H1 (cell line): Measurements from ENCODE around the gene EGFR. TPM values are rescaled to one million over a fixed set of nuclear protein-coding genes. Genes with fewer than 3 reads are reported as not detected.

Experiments
- CTCF ChIA-PET: fragments of 300-600 bp; sonication (Branson Sonifier 250); formaldehyde crosslinking; loops from one replicate; lab custom pipeline; 2021; ENCODE audit not compliant: partially characterized antibody; lab: Charles Lee
- POLR2A ChIA-PET: fragments of 300-600 bp; sonication (Branson Sonifier 250); formaldehyde crosslinking; loops from one replicate; lab custom pipeline; 2021; ENCODE audit warnings: inconsistent platforms; ENCODE audit not compliant: partially characterized antibody; lab: Charles Lee
- DNase-seq, 2 experiments: peaks; one replicate each; pipeline versions ENCODE4 v3.0.0 to v3.0.0-alpha.2; 2010 to 2022; ENCODE audit warnings: low spot score in 2 of 2, low read depth in 1 of 2, mixed read lengths in 1 of 2
- FAIRE-seq: peaks from 2 replicates; lab custom pipeline; 2011; peaks lifted over from hg19 to GRCh38; lab: Jason Lieb, UNC
- H2AFZ ChIP-seq: 2 replicates; pipeline ENCODE4 v1.8.1; 2012; ENCODE audit warnings: low read length, inconsistent platforms
- H2AK5ac ChIP-seq: 2 replicates; pipeline ENCODE4 v1.6.1; 2013; ENCODE audit warnings: low read depth, low read length
- H2BK120ac ChIP-seq: replicated peaks from 2 replicates; pipeline ENCODE3; 2013; ENCODE audit warnings: low read depth, low read length, inconsistent platforms
- H2BK12ac ChIP-seq: 2 replicates; pipeline ENCODE4 v1.6.1; 2013; ENCODE audit warnings: low read depth, low read length
- H2BK15ac ChIP-seq: 2 replicates; pipeline ENCODE4 v1.6.1; 2013; ENCODE audit warnings: low read length
- H2BK20ac ChIP-seq: 2 replicates; pipeline ENCODE4 v1.6.1; 2013; ENCODE audit warnings: low read length
- H2BK5ac ChIP-seq: 2 replicates; pipeline ENCODE4 v1.6.1; 2013; ENCODE audit warnings: low read depth, low read length
- H3K14ac ChIP-seq: 2 replicates; pipeline ENCODE4 v1.6.1; 2013; ENCODE audit warnings: inconsistent platforms; ENCODE audit not compliant: insufficient read length
- H3K18ac ChIP-seq: 2 replicates; pipeline ENCODE4 v1.6.1; 2013; ENCODE audit warnings: low read length; ENCODE audit errors: extremely low read depth
- H3K23ac ChIP-seq: 2 replicates; pipeline ENCODE4 v1.6.1; 2013; ENCODE audit warnings: inconsistent platforms; ENCODE audit not compliant: insufficient read length
- H3K23me2 ChIP-seq: 2 replicates; pipeline ENCODE4 v1.6.1; 2013; ENCODE audit warnings: low read depth, low read length
- H3K27ac ChIP-seq: 2 replicates; pipeline ENCODE4 v1.6.1; 2011; ENCODE audit warnings: low read depth, low read length, inconsistent platforms
- H3K27me3 ChIP-seq, 4 experiments: replicated peaks in 1 of 4; 1 replicate in 1 of 4; 2 replicates in 3 of 4; pipeline versions ENCODE4 v1.6.1 to v1.8.1; 2011 to 2013; ENCODE audit warnings: low read length in 3 of 4, mild to moderate bottlenecking in 3 of 4, inconsistent platforms in 2 of 4, mixed read lengths in 2 of 4, moderate library complexity in 1 of 4; ENCODE audit not compliant: control insufficient read depth in 3 of 4, insufficient read depth in 3 of 4; ENCODE audit errors: extremely low read depth in 1 of 4
- H3K36me3 ChIP-seq, 4 experiments: 2 replicates each; pipeline versions ENCODE4 v1.6.1 to v1.8.1; 2011 to 2013; ENCODE audit warnings: mild to moderate bottlenecking in 4 of 4, low read length in 3 of 4, moderate library complexity in 2 of 4, control low read depth in 1 of 4, inconsistent platforms in 1 of 4; ENCODE audit not compliant: insufficient read depth in 4 of 4, control insufficient read depth in 2 of 4
- H3K4ac ChIP-seq: replicated peaks from 2 replicates; pipeline ENCODE3; 2013; ENCODE audit warnings: low read length, low read depth, mixed read lengths, inconsistent platforms; ENCODE audit not compliant: insufficient read length
- H3K4me1 ChIP-seq, 4 experiments: replicated peaks in 1 of 4; 1 replicate in 1 of 4; 2 replicates in 3 of 4; pipeline versions ENCODE4 v1.6.1 to v1.8.1; 2011 to 2013; ENCODE audit warnings: low read length in 3 of 4, inconsistent platforms in 2 of 4, mixed read lengths in 1 of 4; ENCODE audit not compliant: insufficient read depth in 4 of 4, control insufficient read depth in 3 of 4
- H3K4me2 ChIP-seq, 2 experiments: 2 replicates each; pipeline versions ENCODE4 v1.6.1 to v1.8.1; 2011 to 2013; ENCODE audit warnings: low read depth in 2 of 2, low read length in 2 of 2, control low read depth in 1 of 2, inconsistent platforms in 1 of 2, mild to moderate bottlenecking in 1 of 2; ENCODE audit not compliant: insufficient read depth in 1 of 2
- H3K4me3 ChIP-seq, 4 experiments: fragments of 200-600, 300-600 bp in 1 of 4; sonication (generic), shearing (Covaris generic), sonication (Bioruptor Twin) in 1 of 4; 2 replicates each; pipeline versions ENCODE4 v1.5.1 to v1.8.1; 2011 to 2016; ENCODE audit warnings: low read length in 4 of 4, low read depth in 3 of 4, control low read depth in 2 of 4, inconsistent platforms in 2 of 4, mild to moderate bottlenecking in 2 of 4, mixed read lengths in 1 of 4, moderate library complexity in 1 of 4; ENCODE audit not compliant: insufficient read depth in 2 of 4; ENCODE audit errors: extremely low read depth in 1 of 4
- H3K56ac ChIP-seq: replicated peaks from 2 replicates; pipeline ENCODE3; 2013; ENCODE audit warnings: low read depth, mild to moderate bottlenecking, mixed read lengths, low read length, inconsistent platforms; ENCODE audit not compliant: insufficient read length
- H3K79me1 ChIP-seq: 2 replicates; pipeline ENCODE4 v1.6.1; 2013; ENCODE audit warnings: low read depth, low read length, control low read depth
- H3K79me2 ChIP-seq, 2 experiments: 2 replicates each; pipeline versions ENCODE4 v1.6.1 to v1.8.1; 2012 to 2013; ENCODE audit warnings: low read length in 2 of 2, mild to moderate bottlenecking in 2 of 2, inconsistent platforms in 1 of 2; ENCODE audit not compliant: insufficient read depth in 2 of 2, control insufficient read depth in 1 of 2
- H3K9ac ChIP-seq, 4 experiments: replicated peaks in 1 of 4; 1 replicate in 1 of 4; 2 replicates in 3 of 4; pipeline versions ENCODE4 v1.6.1 to v1.8.1; 2011 to 2013; ENCODE audit warnings: low read depth in 3 of 4, low read length in 3 of 4, control low read depth in 2 of 4, mild to moderate bottlenecking in 2 of 4, moderate library complexity in 2 of 4, inconsistent platforms in 1 of 4; ENCODE audit errors: extremely low read depth in 1 of 4
- H3K9me3 ChIP-seq, 2 experiments: 2 replicates each; pipeline versions ENCODE4 v1.6.1 to v1.8.1; 2012 to 2013; ENCODE audit warnings: mild to moderate bottlenecking in 2 of 2, moderate library complexity in 2 of 2, control low read depth in 1 of 2, inconsistent platforms in 1 of 2, low read depth in 1 of 2, low read length in 1 of 2, mixed read lengths in 1 of 2; ENCODE audit not compliant: insufficient read depth in 2 of 2
- H4K20me1 ChIP-seq, 2 experiments: replicated peaks in 1 of 2; 2 replicates each; pipeline versions ENCODE3 to v1.8.1; 2011 to 2013; ENCODE audit warnings: inconsistent platforms in 2 of 2, low read length in 2 of 2, mild to moderate bottlenecking in 1 of 2; ENCODE audit not compliant: insufficient read depth in 2 of 2, control insufficient read depth in 1 of 2
- H4K5ac ChIP-seq: 2 replicates; pipeline ENCODE4 v1.6.1; 2013; ENCODE audit warnings: low read length, low read depth, mixed read lengths, inconsistent platforms; ENCODE audit not compliant: insufficient read length
- H4K8ac ChIP-seq: 2 replicates; pipeline ENCODE4 v1.8.0; 2013; ENCODE audit warnings: mild to moderate bottlenecking, moderate library complexity, low read length, inconsistent platforms; ENCODE audit not compliant: insufficient read depth; ENCODE audit errors: extremely low read depth
- H4K91ac ChIP-seq: replicated peaks from 2 replicates; pipeline ENCODE3; 2013; ENCODE audit warnings: low read length, mixed read lengths, inconsistent platforms; ENCODE audit not compliant: insufficient read length
- CTBP2 ChIP-seq: IDR thresholded peaks from 2 replicates; pipeline ENCODE4 v1.7.0; 2011; ENCODE audit warnings: borderline replicate concordance, mild to moderate bottlenecking, moderate library complexity, mixed read lengths, low read length; ENCODE audit not compliant: insufficient read depth, insufficient read length
- SRF ChIP-seq: IDR thresholded peaks from 2 replicates; pipeline ENCODE4 v1.6.1; 2011; ENCODE audit warnings: mild to moderate bottlenecking, low read depth, low read length, moderate library complexity
- WGBS, 2 experiments: shearing (Covaris generic) in 1 of 2; methylation state at CpG; one replicate each; pipeline versions ENCODE4 v1.1.6 to v1.1.7; 2013 to 2015; ENCODE audit warnings: low lambda C conversion rate in 2 of 2, mixed read lengths in 2 of 2, inconsistent platforms in 1 of 2, low coverage in 1 of 2, missing lambda C conversion rate in 1 of 2; ENCODE audit not compliant: insufficient replicate concordance in 2 of 2, insufficient coverage in 1 of 2, insufficient read length in 1 of 2; ENCODE audit errors: extremely low coverage in 1 of 2, missing lambda C conversion rate in 1 of 2; 5-methylcytosine and 5-hydroxymethylcytosine counted together
- polyA plus RNA-seq, 7 experiments: library from polyadenylated mRNA; depleted of rRNA in 3 of 7; stranded (reverse) in 5 of 7; unstranded in 2 of 7; fragments of >200 nt in 5 of 7; fragments of 200-250 nt in 2 of 7; gene quantifications; 1 replicate in 5 of 7; 2 replicates in 1 of 7; 4 replicates in 1 of 7; pipeline versions ENCODE4 v1.2.1 to v1.2.3, GENCODE V29; 2011 to 2013; ENCODE audit warnings: missing spikeins in 2 of 7, mixed read lengths in 2 of 7
- total RNA-seq: library from RNA; stranded (reverse); fragmentation: NEBNext Ultra II Directional; extraction: Animal tissue kit (Norgen Biotek cat#: 25700); gene quantifications from 2 replicates; pipeline ENCODE4 v1.2.1, GENCODE V29; 2021
- TF ChIP-seq, protein P1 (sequence below), 3 experiments: IDR thresholded peaks; 1 replicate in 2 of 3; 2 replicates in 1 of 3; pipeline versions ENCODE4 v1.5.1 to v1.6.1; 2011; ENCODE audit warnings: low read length in 3 of 3, mild to moderate bottlenecking in 3 of 3, inconsistent platforms in 2 of 3, low read depth in 1 of 3, moderate library complexity in 1 of 3; ENCODE audit not compliant: insufficient read depth in 1 of 3; ENCODE audit errors: control extremely low read depth in 1 of 3

EGFR gene
- total and polyA plus RNA-seq, 2 of the 8 experiments (the other 6 are each of a cell fraction or from before 2014, with no cell fraction given), result 1.9 to 5.8 TPM

DNA sequence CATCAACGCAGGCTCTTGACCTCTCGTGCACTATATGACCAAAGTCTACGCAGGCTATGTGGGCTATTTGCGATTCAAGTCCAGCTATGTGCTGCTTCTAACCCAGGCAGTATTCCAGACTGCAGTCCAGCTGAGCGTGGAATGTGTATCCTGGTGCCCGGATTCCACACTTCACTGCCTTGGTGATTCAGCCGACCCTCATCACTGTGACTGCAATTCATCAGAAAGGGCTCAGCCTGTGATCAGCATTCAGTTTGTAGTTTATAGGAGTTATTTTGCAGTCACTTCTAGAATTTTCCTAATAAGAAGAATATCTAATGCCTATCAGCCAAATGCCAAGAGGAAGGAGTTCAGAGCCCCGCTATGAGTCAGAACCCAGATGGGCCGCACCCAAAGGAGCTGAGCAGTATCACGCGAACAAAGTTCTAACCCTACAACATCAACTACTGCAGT is 226.5 kb downstream of the EGFR start:
- H2BK5ac ChIP-seq, result no peak overlapping the region
- no peak overlapping the region for H2BK20ac ChIP-seq
- CTCF ChIA-PET, result interaction anchor here (0.9 to 1.5 kb wide), 2 partner anchors 10 to 13 kb away, joined by 5 to 7 read pairs; no protein-coding TSS in a partner anchor
- no peak overlapping the region for H4K5ac ChIP-seq
- H3K56ac ChIP-seq, result no peak overlapping the region
- no peak overlapping the region for H2BK120ac ChIP-seq
- no peak overlapping the region for H4K8ac ChIP-seq
- no peaks in the 10 kb centered on the region for H3K9me3 ChIP-seq
- H2AK5ac ChIP-seq, result no peak overlapping the region
- no peaks in the 10 kb centered on the region for H3K27me3 ChIP-seq
- H4K20me1 ChIP-seq, result no peaks in the 10 kb centered on the region
- H2BK12ac ChIP-seq, result no peak overlapping the region
- H3K27ac ChIP-seq, result no peak overlapping the region
- no peak overlapping the region for H2AFZ ChIP-seq
- H3K79me2 ChIP-seq, result no peaks in the 10 kb centered on the region
- H3K4me2 ChIP-seq, result no peak overlapping the region
- DNase-seq (no peak), FAIRE-seq (no peak)
- H3K23me2 ChIP-seq, result no peaks in the 10 kb centered on the region
- H3K23ac ChIP-seq, result no peak overlapping the region
- POLR2A ChIA-PET, result no interaction called here
- H3K4me1 ChIP-seq, result no peaks in the 10 kb centered on the region
- H3K4ac ChIP-seq, result no peak overlapping the region
- no peak overlapping the region for H3K9ac ChIP-seq
- H3K4me3 ChIP-seq, result no peak overlapping the region
- H3K14ac ChIP-seq, result no peak overlapping the region
- TF ChIP-seq CTBP2, result no peak
- TF ChIP-seq, protein P1, sequence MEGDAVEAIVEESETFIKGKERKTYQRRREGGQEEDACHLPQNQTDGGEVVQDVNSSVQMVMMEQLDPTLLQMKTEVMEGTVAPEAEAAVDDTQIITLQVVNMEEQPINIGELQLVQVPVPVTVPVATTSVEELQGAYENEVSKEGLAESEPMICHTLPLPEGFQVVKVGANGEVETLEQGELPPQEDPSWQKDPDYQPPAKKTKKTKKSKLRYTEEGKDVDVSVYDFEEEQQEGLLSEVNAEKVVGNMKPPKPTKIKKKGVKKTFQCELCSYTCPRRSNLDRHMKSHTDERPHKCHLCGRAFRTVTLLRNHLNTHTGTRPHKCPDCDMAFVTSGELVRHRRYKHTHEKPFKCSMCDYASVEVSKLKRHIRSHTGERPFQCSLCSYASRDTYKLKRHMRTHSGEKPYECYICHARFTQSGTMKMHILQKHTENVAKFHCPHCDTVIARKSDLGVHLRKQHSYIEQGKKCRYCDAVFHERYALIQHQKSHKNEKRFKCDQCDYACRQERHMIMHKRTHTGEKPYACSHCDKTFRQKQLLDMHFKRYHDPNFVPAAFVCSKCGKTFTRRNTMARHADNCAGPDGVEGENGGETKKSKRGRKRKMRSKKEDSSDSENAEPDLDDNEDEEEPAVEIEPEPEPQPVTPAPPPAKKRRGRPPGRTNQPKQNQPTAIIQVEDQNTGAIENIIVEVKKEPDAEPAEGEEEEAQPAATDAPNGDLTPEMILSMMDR (IDR thresholded peaks at IDR 0.05; ENCODE audit: control extremely low read depth in 1 of 3, insufficient read depth in 1 of 3, low read depth in 1 of 3, low read length in 3 of 3), result no peak
- TF ChIP-seq SRF, result no peak
- H3K18ac ChIP-seq, result no peak overlapping the region
- no peak overlapping the region for H4K91ac ChIP-seq
- H3K79me1 ChIP-seq, result no peaks in the 10 kb centered on the region
- 94% methylated on average over 11 of the region's 11 CpGs; no CpG with 5 or more reads in 1 of the 2 experiments for WGBS, 2 experiments
- no peak overlapping the region for H2BK15ac ChIP-seq
- no peaks in the 10 kb centered on the region for H3K36me3 ChIP-seq
